Effector memory CD8-positive, alpha-beta T cell (primary cell): ENCODE measurements around the gene KCNE4.

Experiments
- ATAC-seq: fragments of 150-1000 bp; cut with Tn5 transposase; replicated peaks from 2 replicates; pipeline ENCODE4 v1.10.0; 2021; ENCODE audit warnings: mild to moderate bottlenecking, moderate library complexity
- DNase-seq, 3 experiments: peaks; one replicate each; pipeline ENCODE4 v3.0.0; 2021
- H3K27ac Mint-ChIP-seq, 2 donors: one replicate each; pipeline ENCODE4 v1.8.0; 2022; ENCODE audit warnings: mild to moderate bottlenecking in 2 of 2, mixed read lengths in 2 of 2, moderate library complexity in 2 of 2
- H3K27me3 Mint-ChIP-seq, 2 donors: one replicate each; pipeline ENCODE4 v1.8.0; 2022; ENCODE audit warnings: mixed read lengths in 2 of 2
- H3K36me3 Mint-ChIP-seq: one replicate; pipeline ENCODE4 v1.8.0; 2022; ENCODE audit warnings: mild to moderate bottlenecking, moderate library complexity, mixed read lengths; ENCODE audit not compliant: insufficient read depth
- H3K4me1 Mint-ChIP-seq, 2 donors: one replicate each; pipeline ENCODE4 v1.8.0; 2022; ENCODE audit warnings: low read depth in 2 of 2, mixed read lengths in 2 of 2
- H3K4me3 Mint-ChIP-seq, 2 donors: one replicate each; pipeline ENCODE4 v1.8.0; 2022; ENCODE audit warnings: mild to moderate bottlenecking in 2 of 2, mixed read lengths in 2 of 2, moderate library complexity in 2 of 2
- H3K9me3 Mint-ChIP-seq, 2 donors: one replicate each; pipeline ENCODE4 v1.8.0; 2022; ENCODE audit warnings: mixed read lengths in 2 of 2

The KCNE4 gene

GRCh38 chr2:223090540-223091235, 38.7 kb downstream of the KCNE4 start:
- Mint-ChIP-seq H3K9me3 (peaks cover 1 to 7% of the 10 kb centered on the region in 2 donors), H3K4me3 (no peak overlapping the region), H3K27ac (no peak overlapping the region), H3K36me3 (no peaks in the 10 kb centered on the region), H3K27me3 (peaks cover 5 to 8% of the 10 kb centered on the region in 2 donors), H3K4me1 (no peaks in the 10 kb centered on the region)
- DNase-seq (no peak), ATAC-seq (no peak)

- no peak overlapping the region for H3K27ac Mint-ChIP-seq
- H3K9me3 Mint-ChIP-seq, result peaks cover 0 to 1% of the 10 kb centered on the region in 2 donors
- ATAC-seq, result no peak
- H3K4me3 Mint-ChIP-seq, result no peak overlapping the region
- no peaks in the 10 kb centered on the region for H3K4me1 Mint-ChIP-seq
- H3K36me3 Mint-ChIP-seq, result no peaks in the 10 kb centered on the region
- H3K27me3 Mint-ChIP-seq, result no peaks in the 10 kb centered on the region
- DNase-seq, result no peak
Measured at GRCh38 chr2:223092667-223093066, 40.7 kb downstream of the KCNE4 start.

DNA sequence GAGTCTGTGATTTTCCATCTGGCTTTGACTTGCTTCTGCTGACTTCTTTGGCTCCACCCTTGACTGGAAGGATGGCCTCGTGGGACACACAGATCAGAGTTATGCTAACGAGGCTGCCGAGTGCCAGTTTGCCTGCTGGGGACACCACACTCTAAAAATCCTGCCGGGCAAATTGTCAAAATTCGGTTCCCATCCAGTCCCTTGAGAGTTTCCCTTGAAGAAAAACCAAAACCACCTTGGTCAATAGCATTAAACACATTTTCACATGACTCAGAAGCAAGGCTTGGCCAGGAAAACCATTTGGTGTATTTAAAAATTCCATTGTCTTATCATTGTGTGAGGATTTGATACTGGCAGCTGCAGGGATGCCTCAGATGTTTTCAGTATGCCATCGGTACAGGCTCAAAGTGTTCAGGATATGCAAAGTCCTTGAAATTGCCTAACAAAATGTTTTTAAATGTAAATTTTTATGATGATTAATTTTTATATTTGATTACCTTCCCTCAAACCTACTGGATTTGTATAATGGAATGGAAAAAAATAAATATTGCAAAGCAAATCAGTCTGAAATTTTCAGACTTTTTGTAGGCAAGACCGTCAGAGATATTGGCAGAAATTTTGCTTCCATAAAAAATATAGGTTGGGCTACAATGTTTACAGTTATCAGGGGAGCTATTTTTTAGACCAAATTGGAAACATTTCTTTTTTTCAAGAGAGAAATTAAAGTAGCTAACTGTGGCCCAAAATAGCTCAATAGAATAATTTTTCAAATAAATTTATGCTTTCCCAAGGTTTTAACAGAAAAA, 41.6 kb downstream of the KCNE4 start:
- no peak for DNase-seq
- peaks cover 0 to 1% of the 10 kb centered on the region in 2 donors for H3K9me3 Mint-ChIP-seq

DNA sequence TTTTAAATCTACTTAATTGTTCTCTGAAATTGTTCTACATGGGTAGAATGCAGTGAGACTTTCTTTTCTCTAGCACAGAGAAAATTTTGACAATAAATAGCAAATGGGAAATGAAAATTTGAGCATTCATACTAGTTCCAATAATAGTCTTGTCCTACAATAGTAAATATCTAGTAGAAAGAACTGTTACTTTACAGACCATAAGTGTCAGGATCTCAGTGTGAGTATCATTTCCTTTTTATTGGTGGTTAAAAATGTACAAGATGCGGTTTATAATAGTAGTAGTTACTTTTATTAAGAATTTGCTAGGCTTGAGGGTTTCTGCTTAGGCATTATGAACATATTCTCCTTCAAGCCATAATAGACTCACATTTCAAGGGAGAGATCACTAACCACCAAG, 43.2 kb downstream of the KCNE4 start:
- ATAC-seq, result no peak
- H3K4me3 Mint-ChIP-seq, result no peak overlapping the region
- no peak overlapping the region for H3K27ac Mint-ChIP-seq
- no peak for DNase-seq
- no peaks in the 10 kb centered on the region for H3K4me1 Mint-ChIP-seq
- H3K36me3 Mint-ChIP-seq, result no peaks in the 10 kb centered on the region
- H3K27me3 Mint-ChIP-seq, result no peaks in the 10 kb centered on the region
- H3K9me3 Mint-ChIP-seq, result peaks cover 0 to 1% of the 10 kb centered on the region in 2 donors

More for the DNA sequence above, 41.6 kb downstream of the KCNE4 start:
- Mint-ChIP-seq H3K4me3 (no peak overlapping the region), H3K4me1 (no peaks in the 10 kb centered on the region), H3K27ac (no peak overlapping the region), H3K36me3 (no peaks in the 10 kb centered on the region), H3K27me3 (no peaks in the 10 kb centered on the region)
- no peak for ATAC-seq

DNA sequence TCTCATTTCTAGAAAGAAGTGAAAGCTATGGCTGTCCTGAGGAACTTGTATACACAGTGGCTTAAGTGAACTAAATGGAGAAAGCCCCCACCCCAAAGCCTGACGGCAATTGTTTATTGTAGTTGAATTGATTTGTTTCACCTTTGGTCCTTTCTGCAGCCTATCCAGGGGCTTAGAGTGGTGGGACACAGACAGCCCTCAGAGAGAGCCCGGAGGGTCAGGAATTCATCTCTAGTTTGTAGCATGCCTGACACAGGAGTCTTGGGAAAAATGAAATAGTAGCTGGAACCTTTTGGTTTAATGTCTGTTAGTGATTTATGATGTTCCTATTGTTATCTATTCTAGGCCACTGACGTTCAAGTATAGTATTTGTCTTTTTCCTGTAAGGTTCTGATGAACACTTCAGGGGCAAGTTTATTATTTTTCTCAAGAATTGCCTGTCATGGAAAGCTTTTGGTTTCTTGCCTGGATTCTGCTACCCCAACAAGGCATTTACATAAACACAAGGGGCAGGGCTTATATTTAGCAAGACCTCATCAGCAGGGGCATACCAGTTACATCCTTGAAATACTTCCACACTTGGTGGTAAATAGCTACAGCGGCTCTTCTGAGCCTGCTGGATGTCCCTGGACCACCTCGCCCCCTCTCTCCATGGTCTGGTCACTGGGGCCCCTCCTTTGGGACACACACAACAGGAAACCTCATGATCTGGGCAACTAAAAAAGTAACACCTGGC, 44.4 kb downstream of the KCNE4 start:
- Mint-ChIP-seq H3K36me3 (no peaks in the 10 kb centered on the region), H3K4me1 (no peaks in the 10 kb centered on the region), H3K4me3 (no peak overlapping the region), H3K27ac (no peak overlapping the region), H3K9me3 (peaks cover 0 to 1% of the 10 kb centered on the region in 2 donors), H3K27me3 (no peaks in the 10 kb centered on the region)
- ATAC-seq (no peak), DNase-seq (no peak)

DNA sequence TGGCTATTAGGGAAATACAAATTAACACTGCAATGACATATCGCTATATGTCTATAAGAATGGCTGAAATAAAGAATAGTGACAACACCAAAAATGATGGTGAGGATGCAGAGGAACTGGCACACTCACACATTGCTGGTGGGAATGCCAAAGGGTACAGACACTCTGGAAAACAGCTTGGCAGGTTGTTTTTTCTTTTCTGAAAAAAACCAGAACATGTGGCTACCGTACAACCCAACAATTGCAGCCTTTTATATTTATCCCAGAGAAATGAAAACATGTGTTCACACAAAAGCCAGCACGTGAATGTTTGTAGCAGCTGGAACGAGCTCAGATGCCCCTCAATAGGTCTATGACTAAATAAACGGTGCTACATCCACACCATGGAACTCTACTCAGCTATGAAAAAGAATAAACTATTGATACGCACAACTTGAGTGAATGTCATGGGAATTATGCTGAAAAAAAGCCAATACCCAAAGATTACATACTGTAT, 45.9 kb downstream of the KCNE4 start:
- no peaks in the 10 kb centered on the region for H3K36me3 Mint-ChIP-seq
- no peak overlapping the region for H3K27ac Mint-ChIP-seq
- H3K4me3 Mint-ChIP-seq, result no peak overlapping the region
- H3K9me3 Mint-ChIP-seq, result no peaks in the 10 kb centered on the region
- DNase-seq (no peak), ATAC-seq (no peak)
- H3K4me1 Mint-ChIP-seq, result no peaks in the 10 kb centered on the region
- H3K27me3 Mint-ChIP-seq, result no peaks in the 10 kb centered on the region

DNA sequence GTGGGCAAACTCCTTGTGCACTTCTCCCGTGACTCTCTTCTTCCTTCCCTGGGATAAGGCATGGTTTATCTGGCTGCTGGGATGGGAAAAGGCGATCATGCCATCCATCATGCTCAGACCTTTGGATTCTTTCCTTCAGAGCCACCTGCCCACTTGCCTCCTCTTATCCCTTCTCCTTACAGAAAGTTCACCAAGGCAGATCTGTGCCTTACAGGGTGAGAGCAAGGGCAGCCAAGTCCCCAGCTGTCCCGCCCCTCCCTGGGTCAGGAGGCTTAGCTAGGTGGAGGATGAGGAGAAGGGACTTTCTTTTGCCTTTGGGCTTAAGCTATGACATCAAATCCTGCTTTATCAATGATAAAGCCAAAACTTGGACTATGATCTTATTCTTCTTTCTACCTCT, 47.6 kb downstream of the KCNE4 start:
- ATAC-seq, result no peak

GRCh38 chr2:223100061-223100511, 48.1 kb downstream of the KCNE4 start:
- DNase-seq (no peak), ATAC-seq (no peak)
- H3K36me3 Mint-ChIP-seq, result no peaks in the 10 kb centered on the region
- no peaks in the 10 kb centered on the region for H3K4me1 Mint-ChIP-seq
- no peak overlapping the region for H3K4me3 Mint-ChIP-seq
- no peak overlapping the region for H3K27ac Mint-ChIP-seq
- H3K9me3 Mint-ChIP-seq, result no peaks in the 10 kb centered on the region
- H3K27me3 Mint-ChIP-seq, result no peaks in the 10 kb centered on the region

More for the DNA sequence above, 47.6 kb downstream of the KCNE4 start:
- Mint-ChIP-seq H3K36me3 (no peaks in the 10 kb centered on the region), H3K4me3 (no peak overlapping the region), H3K27ac (no peak overlapping the region), H3K4me1 (no peaks in the 10 kb centered on the region), H3K27me3 (no peaks in the 10 kb centered on the region), H3K9me3 (no peaks in the 10 kb centered on the region)
- no peak for DNase-seq

- no peaks in the 10 kb centered on the region for H3K27me3 Mint-ChIP-seq
- H3K9me3 Mint-ChIP-seq, result no peaks in the 10 kb centered on the region
- H3K4me1 Mint-ChIP-seq, result no peaks in the 10 kb centered on the region
- DNase-seq (no peak), ATAC-seq (no peak)
- H3K36me3 Mint-ChIP-seq, result no peaks in the 10 kb centered on the region
- no peak overlapping the region for H3K4me3 Mint-ChIP-seq
- H3K27ac Mint-ChIP-seq, result no peak overlapping the region
Measured at GRCh38 chr2:223101340-223102039, 49.5 kb downstream of the KCNE4 start.

- no peak for ATAC-seq
- Mint-ChIP-seq H3K27ac (no peak overlapping the region), H3K4me1 (no peaks in the 10 kb centered on the region), H3K9me3 (no peaks in the 10 kb centered on the region), H3K4me3 (no peak overlapping the region), H3K27me3 (no peaks in the 10 kb centered on the region), H3K36me3 (no peaks in the 10 kb centered on the region)
- no peak for DNase-seq
Measured at GRCh38 chr2:223102040-223102400, 50.0 kb downstream of the KCNE4 start.

GRCh38 chr2:223102450-223102849, 50.5 kb downstream of the KCNE4 start:
- Mint-ChIP-seq H3K27ac (no peak overlapping the region), H3K9me3 (no peaks in the 10 kb centered on the region), H3K4me3 (no peak overlapping the region)

DNA sequence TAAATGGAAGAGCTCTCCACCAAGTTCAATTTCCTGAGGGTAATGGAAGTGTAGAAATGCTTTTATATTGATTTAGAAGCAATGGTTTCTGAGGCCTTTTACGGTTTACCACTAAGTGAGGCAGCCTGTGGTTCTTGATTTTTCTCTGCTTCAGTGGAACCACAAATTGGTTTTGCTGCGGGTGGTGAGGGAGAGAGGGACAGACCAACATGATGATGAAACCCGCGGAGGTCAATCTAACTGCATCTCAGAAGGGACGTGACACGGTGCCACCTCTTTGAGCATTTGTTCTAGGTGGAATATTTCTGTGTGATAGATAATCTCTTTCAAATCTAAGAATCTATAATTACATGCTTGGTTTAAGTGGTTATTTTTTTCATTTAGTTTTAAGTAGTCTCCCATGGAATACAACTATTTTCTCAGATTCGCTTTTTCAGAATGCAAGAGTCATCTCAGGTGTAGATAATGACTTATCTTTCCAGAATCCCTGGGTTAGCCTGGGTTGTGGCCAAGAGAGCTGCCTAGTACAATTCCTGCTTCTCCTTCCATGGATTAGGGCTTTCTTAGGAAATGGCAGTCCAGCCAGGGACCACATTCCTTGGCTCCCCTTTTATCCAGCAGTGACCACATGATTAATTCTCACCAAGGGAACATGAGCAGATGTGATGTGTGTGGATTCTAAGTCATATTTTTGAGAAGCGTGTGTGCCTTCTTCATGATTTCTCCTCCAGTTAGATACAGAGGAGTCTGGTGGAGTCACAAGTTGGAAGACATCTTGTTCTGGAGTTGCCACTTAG, 52.5 kb downstream of the KCNE4 start:
- no peaks in the 10 kb centered on the region for H3K36me3 Mint-ChIP-seq
- H3K4me3 Mint-ChIP-seq, result no peak overlapping the region
- H3K27ac Mint-ChIP-seq, result no peak overlapping the region
- no peaks in the 10 kb centered on the region for H3K4me1 Mint-ChIP-seq
- H3K27me3 Mint-ChIP-seq, result no peaks in the 10 kb centered on the region
- DNase-seq (no peak), ATAC-seq (no peak)
- peaks cover 0 to 2% of the 10 kb centered on the region in 2 donors for H3K9me3 Mint-ChIP-seq

More at GRCh38 chr2:223102450-223102849, 50.5 kb downstream of the KCNE4 start:
- H3K27me3 Mint-ChIP-seq, result no peaks in the 10 kb centered on the region
- ATAC-seq (no peak), DNase-seq (no peak)
- H3K36me3 Mint-ChIP-seq, result no peaks in the 10 kb centered on the region
- H3K4me1 Mint-ChIP-seq, result no peaks in the 10 kb centered on the region
